Body of pancreas (tissue), 4 donors: ENCODE measurements around the gene TAF1C.

Experiments used
- CTCF ChIP-seq, 7 experiments: fragments of 450-650 bp in 4 of 7; fragments of 200-600 bp in 3 of 7; sonication (generic) in 3 of 7; IDR thresholded peaks; one replicate each; pipeline ENCODE4 v1.5.1; 2016 to 2019; ENCODE audit warnings: antibody characterized with exemption in 7 of 7
- POLR2A ChIP-seq, 3 donors: fragments of 450-650 bp; IDR thresholded peaks; one replicate each; pipeline ENCODE4 v1.6.1; 2016; ENCODE audit warnings: antibody characterized with exemption in 3 of 3, mild to moderate bottlenecking in 2 of 3

DNA sequence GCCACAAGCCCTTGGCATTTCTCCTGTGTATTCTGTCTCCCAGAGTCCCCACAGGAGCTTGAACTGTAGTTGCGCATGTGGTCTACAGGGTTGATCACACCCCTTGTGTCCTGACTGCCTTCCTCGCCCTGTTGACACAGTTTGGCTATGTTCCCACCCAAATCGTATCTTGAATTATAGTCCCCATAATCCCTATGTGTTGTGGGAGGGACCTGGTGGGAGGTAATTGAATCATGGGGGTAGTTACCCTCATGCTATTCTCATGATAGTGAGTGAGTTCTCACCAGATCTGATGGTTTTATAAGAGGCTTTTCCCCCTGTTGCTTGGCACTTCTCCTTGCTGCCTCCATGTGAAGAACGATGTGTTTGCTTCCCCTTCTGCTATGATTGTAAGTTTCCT is 25.3 kb upstream of the TAF1C start:
- TF ChIP-seq CTCF (IDR thresholded peaks at IDR 0.05) (no peak), POLR2A (IDR thresholded peaks at IDR 0.05) (no peak)
